ENCODE data around the gene MBD3L1.

GRCh38 chr19:8850488-8850887 lies 18.3 kb downstream of the MBD3L1 start:
- TF ChIP-seq CTCF (IDR thresholded peaks at IDR 0.05) (no peak), RAD21 (IDR thresholded peaks at IDR 0.05; ENCODE audit: low read length) (no peak), USF2 (IDR thresholded peaks at IDR 0.05; ENCODE audit: borderline replicate concordance, low read depth, low read length) (no peak), CHD2 (IDR thresholded peaks at IDR 0.05; ENCODE audit: low read length, partially characterized antibody) (no peak), REST (IDR thresholded peaks at IDR 0.05; ENCODE audit: low read depth, low read length) (no peak), EZH2phosphoT487 (IDR thresholded peaks at IDR 0.05; ENCODE audit: borderline replicate concordance, low read depth) (no peak), FOSL2 (IDR thresholded peaks at IDR 0.05; ENCODE audit: borderline replicate concordance, low read depth) (no peak), TCF12 (IDR thresholded peaks at IDR 0.05) (no peak), ZBTB33 (IDR thresholded peaks at IDR 0.05; ENCODE audit: borderline replicate concordance, low read depth) (no peak), MXI1 (IDR thresholded peaks at IDR 0.05; ENCODE audit: low read depth, low read length) (no peak)
